Cardiac muscle cell (in vitro differentiated cells and primary cell): ENCODE data around the gene BRD2. TPM values are rescaled to one million over a fixed set of nuclear protein-coding genes. Genes with fewer than 3 reads are reported as not detected.

Source experiments
- DNase-seq, 2 donors: peaks; one replicate each; pipeline versions ENCODE4 v3.0.0 to v3.0.0-alpha.2; 2010 to 2017; ENCODE audit warnings: low read depth in 1 of 2, low spot score in 1 of 2
- H3K27ac ChIP-seq: fragments of 200-600 bp; sonication (generic); 2 replicates; pipeline ENCODE4 v1.5.1; 2016
- H3K27me3 ChIP-seq: fragments of 200-600 bp; sonication (generic); 2 replicates; pipeline ENCODE4 v1.6.0; 2016; ENCODE audit warnings: control low read depth
- H3K36me3 ChIP-seq: fragments of 200-600 bp; sonication (generic); 2 replicates; pipeline ENCODE4 v1.5.1; 2016; ENCODE audit warnings: control low read depth
- H3K4me1 ChIP-seq: fragments of 200-600 bp; sonication (generic); 2 replicates; pipeline ENCODE4 v1.8.1; 2017; ENCODE audit warnings: low read depth, mild to moderate bottlenecking, mixed run types
- H3K4me3 ChIP-seq: fragments of 200-600 bp; sonication (generic); 2 replicates; pipeline ENCODE4 v1.5.1; 2016; ENCODE audit warnings: mild to moderate bottlenecking
- H3K9me3 ChIP-seq: fragments of 200-600 bp; sonication (generic); 2 replicates; pipeline ENCODE4 v1.5.1; 2017; ENCODE audit warnings: low read depth, mild to moderate bottlenecking, control low read depth
- CTCF ChIP-seq: IDR thresholded peaks from 2 replicates; pipeline ENCODE4 v1.5.1; 2012; ENCODE audit warnings: low read depth, mild to moderate bottlenecking, low read length
- polyA plus RNA-seq: library from polyadenylated mRNA; unstranded; fragments of >200 nt; fragmentation: Nextera tagmentation; extraction: Ambion mirVana; gene quantifications from 2 replicates; pipeline ENCODE4 v1.2.1, GENCODE V29; 2016
- total RNA-seq: library from RNA; depleted of rRNA; stranded (reverse); fragments of >200 nt; gene quantifications from 2 replicates; pipeline ENCODE4 v1.2.3, GENCODE V29; 2016

BRD2 gene
- total and polyA plus RNA-seq, 2 experiments from 2014 or later, result 137 to 232 TPM

GRCh38 chr6:32979720-32980487, 11.5 kb downstream of the BRD2 start:
- no peak overlapping the region for H3K27ac ChIP-seq
- no peak overlapping the region for H3K4me3 ChIP-seq
- H3K9me3 ChIP-seq, result no peaks in the 10 kb centered on the region
- peaks cover 4% of the 10 kb centered on the region for H3K4me1 ChIP-seq
- TF ChIP-seq CTCF, result no peak
- H3K27me3 ChIP-seq, result no peaks in the 10 kb centered on the region
- peaks cover 70% of the 10 kb centered on the region for H3K36me3 ChIP-seq
- DNase-seq, result no peak

- Histone ChIP-seq H3K36me3 (peaks cover 65% of the 10 kb centered on the region), H3K9me3 (no peaks in the 10 kb centered on the region), H3K4me1 (peaks cover under 1% of the 10 kb centered on the region), H3K4me3 (no peak overlapping the region), H3K27me3 (no peaks in the 10 kb centered on the region), H3K27ac (peak overlapping the region; percentile 2)
- DNase-seq, result no peak
- no peak for TF ChIP-seq CTCF
These were observed 12.2 kb downstream of the BRD2 start for GRCh38 chr6:32980488-32981038.

- H3K9me3 ChIP-seq, result no peaks in the 10 kb centered on the region
- peaks cover 48% of the 10 kb centered on the region for H3K36me3 ChIP-seq
- TF ChIP-seq CTCF, result no peak
- H3K27ac ChIP-seq, result peak overlapping the region; percentile 35
- H3K27me3 ChIP-seq, result no peaks in the 10 kb centered on the region
- peak in 1 of 2 donors; percentile 25 for DNase-seq
- no peak overlapping the region for H3K4me3 ChIP-seq
- H3K4me1 ChIP-seq, result no peaks in the 10 kb centered on the region
These were observed 13.8 kb downstream of the BRD2 start for GRCh38 chr6:32982084-32982701.

GRCh38 chr6:32982702-32983492, 14.5 kb downstream of the BRD2 start:
- no peaks in the 10 kb centered on the region for H3K27me3 ChIP-seq
- no peaks in the 10 kb centered on the region for H3K4me1 ChIP-seq
- peaks cover 41% of the 10 kb centered on the region for H3K36me3 ChIP-seq
- H3K9me3 ChIP-seq, result no peaks in the 10 kb centered on the region
- no peak overlapping the region for H3K4me3 ChIP-seq
- TF ChIP-seq CTCF, result no peak
- DNase-seq, result no peak
- peak overlapping the region; percentile 35 for H3K27ac ChIP-seq

- Histone ChIP-seq H3K27me3 (no peaks in the 10 kb centered on the region), H3K4me1 (no peaks in the 10 kb centered on the region), H3K27ac (peak overlapping the region; percentile 35), H3K4me3 (no peak overlapping the region), H3K9me3 (no peaks in the 10 kb centered on the region), H3K36me3 (peaks cover 36% of the 10 kb centered on the region)
- no peak for TF ChIP-seq CTCF
- no peak for DNase-seq
These were observed 15.1 kb downstream of the BRD2 start for GRCh38 chr6:32983493-32983848.
